Stomach (tissue), 9 donors: ENCODE measurements around the gene SLC24A3. TPM values are rescaled to one million over a fixed set of nuclear protein-coding genes. Genes with fewer than 3 reads are reported as not detected.

ENCODE experiments used
- DNase-seq, 2 donors: peaks; one replicate each; pipeline versions ENCODE4 v3.0.0 to v3.0.0-alpha.2; 2013 to 2019
- H3K27ac ChIP-seq, 5 donors: fragments of 200-600 bp in 4 of 5; sonication (generic) in 4 of 5; one replicate each; pipeline ENCODE4 v1.5.1; 2013 to 2019; ENCODE audit warnings: mild to moderate bottlenecking in 1 of 5, moderate library complexity in 1 of 5
- H3K27me3 ChIP-seq, 3 donors: fragments of 200-600 bp; sonication (generic); one replicate each; pipeline ENCODE4 v1.5.1; 2017 to 2019; ENCODE audit warnings: mixed run types in 1 of 3
- H3K36me3 ChIP-seq, 4 donors: fragments of 200-600 bp; sonication (generic); 1 replicate in 3 of 4; 2 replicates in 1 of 4; pipeline ENCODE4 v1.5.1; 2016 to 2019
- H3K4me1 ChIP-seq, 4 donors: fragments of 200-600 bp; sonication (generic); one replicate each; pipeline ENCODE4 v1.5.1; 2016 to 2019
- H3K4me3 ChIP-seq, 4 donors: fragments of 200-600 bp; sonication (generic) in 3 of 4; one replicate each; pipeline ENCODE4 v1.5.1; 2016 to 2019; ENCODE audit warnings: mild to moderate bottlenecking in 1 of 4
- H3K9me3 ChIP-seq, 4 donors: fragments of 200-600 bp; sonication (generic); one replicate each; pipeline ENCODE4 v1.5.1; 2016 to 2019
- EP300 ChIP-seq: sonication (generic); formaldehyde crosslinking; IDR thresholded peaks from one replicate; pipeline ENCODE4 v1.6.1; 2017; ENCODE audit warnings: antibody characterized with exemption
- POLR2A ChIP-seq, 4 donors: fragments of 450-650 bp; IDR thresholded peaks; one replicate each; pipeline ENCODE4 v1.6.1; 2016; ENCODE audit warnings: antibody characterized with exemption in 4 of 4, control low read depth in 2 of 4, mild to moderate bottlenecking in 1 of 4, moderate library complexity in 1 of 4
- POLR2AphosphoS5 ChIP-seq, 3 donors: sonication (generic); formaldehyde crosslinking; IDR thresholded peaks; one replicate each; pipeline ENCODE4 v1.6.1; 2016; ENCODE audit warnings: antibody characterized with exemption in 3 of 3
- WGBS, 5 donors: extraction: QIAGEN DNeasy Blood & Tissue Kit in 3 of 5; methylation state at CpG; one replicate each; pipeline versions ENCODE4 v1.1.5 to v1.1.7; 2013 to 2018; 5-methylcytosine and 5-hydroxymethylcytosine counted together
- intact Hi-C: fragments of 100-400 bp; cut with DNase I; formaldehyde crosslinking; loops from one replicate; pipeline ENCODE4 v1.15.1; 2023; ENCODE audit warnings: low total_unique reads
- polyA plus RNA-seq, 3 donors: library from polyadenylated mRNA; stranded (reverse); fragments of 200-250 nt; gene quantifications; one replicate each; pipeline ENCODE4 v1.2.3, GENCODE V29; 2013
- total RNA-seq, 5 donors: library from RNA; depleted of rRNA; stranded (reverse); fragments of >200 nt; gene quantifications; one replicate each; pipeline versions ENCODE4 v1.1.0 to v1.2.3, GENCODE V29; 2014 to 2016
- TF ChIP-seq, protein P1 (sequence below), 7 experiments: fragments of 450-650 bp in 4 of 7; fragments of 200-600 bp in 3 of 7; sonication (generic) in 3 of 7; IDR thresholded peaks; one replicate each; pipeline ENCODE4 v1.5.1; 2016 to 2019; ENCODE audit warnings: antibody characterized with exemption in 7 of 7, control low read depth in 2 of 7, mild to moderate bottlenecking in 1 of 7
- donor health status: healthy with polysubstance abuse.
- donor health status: Bipolar disorder and iron deficiency.
- donor health status: healthy.

The SLC24A3 gene
- total and polyA plus RNA-seq, 8 donors: 1.8 to 9.0 (median 4.5) TPM

DNA sequence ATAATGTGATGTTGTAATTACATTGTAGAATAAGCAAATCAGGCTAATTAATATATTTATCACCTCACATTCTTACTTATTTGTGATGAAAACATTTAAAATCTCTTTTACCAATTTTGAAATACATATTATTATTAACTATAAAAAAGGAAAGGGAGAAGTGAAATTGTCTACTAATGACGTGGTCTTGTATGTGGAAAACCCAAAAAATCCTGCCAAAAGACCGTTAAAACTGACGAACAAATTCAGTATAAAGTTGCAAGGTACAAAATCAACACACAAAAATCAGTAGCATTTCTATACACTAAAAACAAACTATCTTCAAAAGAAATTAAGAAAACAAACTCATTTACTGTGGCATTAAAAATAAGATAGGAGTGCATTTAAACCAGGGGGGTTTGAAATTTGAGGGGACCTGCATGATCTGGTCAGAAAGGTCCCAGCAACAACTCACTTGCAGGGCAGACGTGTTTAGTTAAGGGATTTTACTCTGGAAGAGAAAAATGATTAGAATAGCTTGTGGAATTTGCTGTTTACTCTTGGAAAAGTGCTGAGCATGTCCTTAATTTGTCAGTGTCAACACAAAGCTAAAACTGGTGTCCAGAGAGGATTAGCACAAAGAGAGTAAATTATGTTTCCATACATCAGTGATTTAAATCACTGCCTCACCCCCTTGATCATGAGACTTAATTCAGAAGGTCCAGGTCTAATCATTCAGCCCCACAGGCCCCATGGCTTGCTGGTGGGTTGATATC is 310.6 kb downstream of the SLC24A3 start:
- no peak overlapping the region for H3K27ac ChIP-seq
- intact Hi-C loops: no loop called here
- H3K9me3 ChIP-seq: no peaks in the 10 kb centered on the region
- H3K4me1 ChIP-seq: peaks cover 0 to 10% (median 0%) of the 10 kb centered on the region in 4 donors
- H3K36me3 ChIP-seq: no peaks in the 10 kb centered on the region
- no peak for TF ChIP-seq POLR2A (IDR thresholded peaks at IDR 0.05)
- TF ChIP-seq EP300: no peak
- TF ChIP-seq, protein P1, sequence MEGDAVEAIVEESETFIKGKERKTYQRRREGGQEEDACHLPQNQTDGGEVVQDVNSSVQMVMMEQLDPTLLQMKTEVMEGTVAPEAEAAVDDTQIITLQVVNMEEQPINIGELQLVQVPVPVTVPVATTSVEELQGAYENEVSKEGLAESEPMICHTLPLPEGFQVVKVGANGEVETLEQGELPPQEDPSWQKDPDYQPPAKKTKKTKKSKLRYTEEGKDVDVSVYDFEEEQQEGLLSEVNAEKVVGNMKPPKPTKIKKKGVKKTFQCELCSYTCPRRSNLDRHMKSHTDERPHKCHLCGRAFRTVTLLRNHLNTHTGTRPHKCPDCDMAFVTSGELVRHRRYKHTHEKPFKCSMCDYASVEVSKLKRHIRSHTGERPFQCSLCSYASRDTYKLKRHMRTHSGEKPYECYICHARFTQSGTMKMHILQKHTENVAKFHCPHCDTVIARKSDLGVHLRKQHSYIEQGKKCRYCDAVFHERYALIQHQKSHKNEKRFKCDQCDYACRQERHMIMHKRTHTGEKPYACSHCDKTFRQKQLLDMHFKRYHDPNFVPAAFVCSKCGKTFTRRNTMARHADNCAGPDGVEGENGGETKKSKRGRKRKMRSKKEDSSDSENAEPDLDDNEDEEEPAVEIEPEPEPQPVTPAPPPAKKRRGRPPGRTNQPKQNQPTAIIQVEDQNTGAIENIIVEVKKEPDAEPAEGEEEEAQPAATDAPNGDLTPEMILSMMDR (IDR thresholded peaks at IDR 0.05): no peak
- TF ChIP-seq POLR2AphosphoS5 (IDR thresholded peaks at IDR 0.05): no peak
- no peak overlapping the region for H3K4me3 ChIP-seq
- no peaks in the 10 kb centered on the region for H3K27me3 ChIP-seq
- DNase-seq: peak in 1 of 2 donors; percentile 23
- WGBS, 5 donors: 56 to 66% (median 62%) methylated on average over 4 of the region's 4 CpGs

DNA sequence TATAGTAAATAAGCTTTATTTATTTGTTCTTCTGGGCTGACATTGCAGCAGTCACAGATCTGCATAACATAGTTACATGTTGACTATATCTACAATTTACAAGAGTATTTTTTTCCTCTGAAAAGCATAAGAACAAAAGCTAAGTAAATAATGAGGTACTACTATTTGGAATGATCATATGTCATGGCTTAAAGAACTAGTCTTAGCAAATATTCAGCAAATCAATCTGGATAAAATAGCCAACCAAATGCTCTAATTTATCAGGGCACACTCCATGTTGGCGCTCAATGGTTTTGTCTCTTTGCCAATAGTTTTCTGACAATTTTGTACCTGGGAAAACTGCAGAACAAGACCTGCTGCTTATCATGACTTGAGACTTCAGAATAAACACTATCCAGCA is 312.2 kb downstream of the SLC24A3 start:
- TF ChIP-seq POLR2A (IDR thresholded peaks at IDR 0.05) (no peak), POLR2AphosphoS5 (IDR thresholded peaks at IDR 0.05) (no peak), EP300 (no peak)
- TF ChIP-seq, protein P1 (IDR thresholded peaks at IDR 0.05): no peak
- H3K27ac ChIP-seq: no peak overlapping the region
- no peaks in the 10 kb centered on the region for H3K9me3 ChIP-seq
- peaks cover 0 to 10% (median 0%) of the 10 kb centered on the region in 4 donors for H3K4me1 ChIP-seq
- H3K4me3 ChIP-seq: no peak overlapping the region
- DNase-seq: no peak
- no peaks in the 10 kb centered on the region for H3K36me3 ChIP-seq
- WGBS, 5 donors: 32 to 75% (median 43%) methylated on average over 1 of the region's 1 CpG
- intact Hi-C loops: no loop called here
- H3K27me3 ChIP-seq: no peaks in the 10 kb centered on the region

DNA sequence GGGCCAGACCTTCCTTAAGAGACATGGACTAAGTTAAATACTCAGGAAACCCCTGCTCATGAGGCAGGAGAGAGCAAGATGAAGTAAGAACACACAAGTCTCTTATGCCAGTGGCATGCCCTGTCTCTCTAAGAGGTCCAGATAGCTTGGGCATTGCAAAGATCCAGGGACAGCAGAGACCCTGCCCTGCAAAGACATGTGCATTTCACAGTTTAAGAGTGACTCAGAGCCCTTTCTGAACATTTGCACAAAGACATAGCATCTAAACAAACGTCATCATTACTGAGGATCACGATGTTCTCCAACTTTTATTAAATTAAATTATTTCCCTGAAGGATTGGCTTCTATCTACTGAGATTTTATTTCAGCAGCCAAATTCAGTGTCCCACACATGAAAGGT is 315.1 kb downstream of the SLC24A3 start:
- Histone ChIP-seq H3K4me3 (no peak overlapping the region), H3K36me3 (no peaks in the 10 kb centered on the region), H3K9me3 (no peaks in the 10 kb centered on the region), H3K27me3 (no peaks in the 10 kb centered on the region), H3K27ac (no peak overlapping the region), H3K4me1 (peaks cover 0 to 9% (median 0%) of the 10 kb centered on the region in 4 donors)
- no peak for TF ChIP-seq POLR2A (IDR thresholded peaks at IDR 0.05)
- TF ChIP-seq, protein P1 (IDR thresholded peaks at IDR 0.05): no peak
- TF ChIP-seq POLR2AphosphoS5 (IDR thresholded peaks at IDR 0.05): no peak
- TF ChIP-seq EP300: no peak
- intact Hi-C loops: no loop called here
- WGBS, 5 donors: 86 to 95% (median 89%) methylated on average over 2 of the region's 2 CpGs
- no peak for DNase-seq

DNA sequence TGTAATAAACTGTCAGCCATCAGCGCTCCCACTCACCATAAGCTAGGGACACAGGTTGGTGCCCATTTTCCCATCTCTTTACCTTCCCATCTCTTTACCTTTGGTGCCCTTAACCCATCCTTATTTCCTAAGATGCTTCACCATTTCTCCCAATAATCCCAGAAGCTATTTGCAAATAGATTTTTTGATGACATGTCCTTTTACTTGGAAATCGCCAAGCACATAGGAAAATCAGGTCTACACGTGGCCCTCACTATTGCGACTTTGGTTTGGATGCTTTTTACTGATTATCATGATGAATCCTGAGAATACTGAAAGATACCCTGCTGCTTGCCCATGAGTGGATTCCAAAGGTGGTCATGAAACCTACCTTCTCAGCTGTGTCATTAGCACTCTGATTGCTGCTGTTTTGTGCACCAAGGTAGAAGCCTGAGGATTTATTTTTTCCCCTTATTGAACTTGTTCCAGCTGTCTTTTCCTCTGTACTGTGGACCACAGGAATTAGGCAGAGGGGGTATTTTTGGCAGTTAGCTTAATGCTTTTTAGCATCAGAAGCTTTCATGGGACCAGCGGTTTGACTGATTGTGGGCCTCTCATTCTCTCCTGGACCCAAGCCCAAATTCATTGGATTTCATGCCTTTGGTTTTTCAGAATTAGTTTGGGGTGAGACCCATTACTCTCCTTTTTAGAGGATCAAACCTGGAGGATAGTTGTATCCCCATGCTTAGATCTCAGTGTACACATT is 316.0 kb downstream of the SLC24A3 start:
- no peak for TF ChIP-seq POLR2AphosphoS5 (IDR thresholded peaks at IDR 0.05)
- intact Hi-C loops: no loop called here
- Histone ChIP-seq H3K27ac (no peak overlapping the region), H3K9me3 (no peaks in the 10 kb centered on the region), H3K4me1 (no peaks in the 10 kb centered on the region), H3K27me3 (no peaks in the 10 kb centered on the region), H3K4me3 (no peak overlapping the region), H3K36me3 (no peaks in the 10 kb centered on the region)
- DNase-seq: no peak
- WGBS, 5 donors: 91 to 96% (median 93%) methylated on average over 5 of the region's 5 CpGs
